HEK293 (cell line): ENCODE measurements around the gene APLF.

ENCODE experiments used
- PRDM1 ChIP-seq: fragments of 450-650 bp; formaldehyde crosslinking; IDR thresholded peaks from 2 replicates; pipeline ENCODE4; 2016; ENCODE audit warnings: missing biosample characterization, missing genetic modification characterization
- TRIM28 ChIP-seq: IDR thresholded peaks from 2 replicates; pipeline ENCODE4 v1.6.1; 2011; ENCODE audit warnings: low read length, control low read depth, borderline replicate concordance
- ZBTB7A ChIP-seq: fragments of 450-650 bp; formaldehyde crosslinking; IDR thresholded peaks from 2 replicates; pipeline ENCODE4 v1.5.1; 2016; ENCODE audit warnings: low read depth, missing biosample characterization, missing genetic modification characterization
- ZEB2 ChIP-seq: fragments of 450-650 bp; formaldehyde crosslinking; IDR thresholded peaks from 2 replicates; pipeline ENCODE4 v1.5.1; 2016; ENCODE audit warnings: missing biosample characterization, missing genetic modification characterization
- ZNF175 ChIP-seq: fragments of 450-650 bp; formaldehyde crosslinking; IDR thresholded peaks from 2 replicates; pipeline ENCODE4 v1.5.1; 2016; ENCODE audit warnings: missing biosample characterization, missing genetic modification characterization
- ZNF184 ChIP-seq: fragments of 450-650 bp; IDR thresholded peaks from 2 replicates; pipeline ENCODE4 v1.5.1; 2018; ENCODE audit warnings: missing biosample characterization, mild to moderate bottlenecking, missing genetic modification characterization
- ZNF214 ChIP-seq: fragments of 450-650 bp; formaldehyde crosslinking; IDR thresholded peaks from 2 replicates; pipeline ENCODE4 v1.5.1; 2017; ENCODE audit warnings: missing biosample characterization, mild to moderate bottlenecking, missing genetic modification characterization, borderline replicate concordance
- ZNF274 ChIP-seq, 2 experiments: fragments of 200-500 bp in 1 of 2; fragments of 450-650 bp in 1 of 2; sonication (Bioruptor generic) in 1 of 2; formaldehyde crosslinking in 1 of 2; IDR thresholded peaks; 2 replicates each; pipeline versions ENCODE4 v1.5.1 to v1.6.1; 2014 to 2016; ENCODE audit warnings: borderline replicate concordance in 1 of 2, inconsistent platforms in 1 of 2, low read length in 1 of 2, missing biosample characterization in 1 of 2, missing genetic modification characterization in 1 of 2
- ZNF311 ChIP-seq: fragments of 450-650 bp; formaldehyde crosslinking; IDR thresholded peaks from 2 replicates; pipeline ENCODE4 v1.5.1; 2017; ENCODE audit warnings: missing biosample characterization, missing genetic modification characterization, borderline replicate concordance
- ZNF521 ChIP-seq: fragments of 450-650 bp; formaldehyde crosslinking; IDR thresholded peaks from 2 replicates; pipeline ENCODE4 v1.5.1; 2017; ENCODE audit warnings: missing biosample characterization, mild to moderate bottlenecking, missing genetic modification characterization
- ZNF660 ChIP-seq: fragments of 450-650 bp; IDR thresholded peaks from 2 replicates; pipeline ENCODE4 v1.5.1; 2018; ENCODE audit warnings: missing biosample characterization, mild to moderate bottlenecking, missing genetic modification characterization
- ZNF664 ChIP-seq: fragments of 450-650 bp; formaldehyde crosslinking; IDR thresholded peaks from 2 replicates; pipeline ENCODE4 v1.5.1; 2016; ENCODE audit warnings: missing biosample characterization, missing genetic modification characterization
- ZNF76 ChIP-seq: fragments of 450-650 bp; formaldehyde crosslinking; IDR thresholded peaks from 2 replicates; pipeline ENCODE4; 2016; ENCODE audit warnings: low read depth, missing biosample characterization, missing genetic modification characterization, borderline replicate concordance
- TF ChIP-seq, protein P1 (sequence below): fragments of 450-650 bp; formaldehyde crosslinking; IDR thresholded peaks from 2 replicates; pipeline ENCODE4 v1.5.1; 2016; ENCODE audit warnings: missing biosample characterization, missing genetic modification characterization

DNA sequence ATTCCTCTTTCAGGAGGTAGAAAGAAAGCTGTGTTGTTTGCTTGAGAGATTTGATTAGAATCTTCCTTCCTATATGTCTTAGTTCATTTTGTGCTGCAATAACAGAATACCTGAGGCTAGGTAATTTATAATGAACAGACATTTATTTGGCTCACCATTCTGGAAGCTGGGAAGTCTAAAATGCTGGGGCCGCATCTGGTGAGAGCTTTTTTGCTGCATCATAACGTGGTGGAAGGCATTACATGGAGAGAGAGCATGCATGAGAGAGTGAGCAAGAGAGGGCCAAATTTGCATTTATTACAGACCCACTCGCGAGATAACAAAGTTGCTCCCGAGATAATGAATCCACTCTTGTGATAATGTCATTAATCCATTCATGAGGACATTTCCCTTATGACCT, 34.4 kb downstream of the APLF start:
- TF ChIP-seq ZNF175 (no peak), ZNF521 (tag by site-specific recombination) (no peak), ZBTB7A (tag by site-specific recombination) (no peak), ZEB2 (tag by site-specific recombination) (no peak), PRDM1 (tag by site-specific recombination) (no peak), TRIM28 (no peak), ZNF184 (no peak), ZNF214 (no peak), ZNF660 (tag by site-specific recombination) (no peak), ZNF664 (no peak), ZNF311 (tag by site-specific recombination) (no peak), ZNF274 (IDR thresholded peaks at IDR 0.05; ENCODE audit: low read length) (no peak), ZNF274 (tag by site-specific recombination; IDR thresholded peaks at IDR 0.05; ENCODE audit: borderline replicate concordance) (no peak), ZNF76 (no peak)
- TF ChIP-seq, protein P1, sequence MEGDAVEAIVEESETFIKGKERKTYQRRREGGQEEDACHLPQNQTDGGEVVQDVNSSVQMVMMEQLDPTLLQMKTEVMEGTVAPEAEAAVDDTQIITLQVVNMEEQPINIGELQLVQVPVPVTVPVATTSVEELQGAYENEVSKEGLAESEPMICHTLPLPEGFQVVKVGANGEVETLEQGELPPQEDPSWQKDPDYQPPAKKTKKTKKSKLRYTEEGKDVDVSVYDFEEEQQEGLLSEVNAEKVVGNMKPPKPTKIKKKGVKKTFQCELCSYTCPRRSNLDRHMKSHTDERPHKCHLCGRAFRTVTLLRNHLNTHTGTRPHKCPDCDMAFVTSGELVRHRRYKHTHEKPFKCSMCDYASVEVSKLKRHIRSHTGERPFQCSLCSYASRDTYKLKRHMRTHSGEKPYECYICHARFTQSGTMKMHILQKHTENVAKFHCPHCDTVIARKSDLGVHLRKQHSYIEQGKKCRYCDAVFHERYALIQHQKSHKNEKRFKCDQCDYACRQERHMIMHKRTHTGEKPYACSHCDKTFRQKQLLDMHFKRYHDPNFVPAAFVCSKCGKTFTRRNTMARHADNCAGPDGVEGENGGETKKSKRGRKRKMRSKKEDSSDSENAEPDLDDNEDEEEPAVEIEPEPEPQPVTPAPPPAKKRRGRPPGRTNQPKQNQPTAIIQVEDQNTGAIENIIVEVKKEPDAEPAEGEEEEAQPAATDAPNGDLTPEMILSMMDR (tag by site-specific recombination) = no peak
